KBM-7 (cell line): ENCODE results near the gene SH3YL1.

Experiments used
- DNase-seq: peaks from one replicate; pipeline ENCODE4 v3.0.0-alpha.2; 2015
- in situ Hi-C: fragments of 300-500 bp; cut with MboI; formaldehyde crosslinking; loops from 2 replicates; pipeline ENCODE4 v1.14.3; 2020; ENCODE audit warnings: low sequenced_read_pairs, low pct_unique_long_range_greater_than_20kb, mixed read lengths

The SH3YL1 gene

GRCh38 chr2:263774-264492, at the start of gene SH3YL1:
Gene SH3YL1 (minus strand): TSS chr2:264032. CDS start chr2:263984, 48 bp downstream.
- DNase-seq: no peak

GRCh38 chr2:310994-311393, 47.2 kb upstream of the SH3YL1 start:
- no peak for DNase-seq
- in situ Hi-C loops: no loop called here

More at GRCh38 chr2:263774-264492, at the start of gene SH3YL1:
- in situ Hi-C loops: no loop called here

GRCh38 chr2:309954-310510, 46.2 kb upstream of the SH3YL1 start:
- in situ Hi-C loops: no loop called here
- no peak for DNase-seq

GRCh38 chr2:309148-309953, 45.5 kb upstream of the SH3YL1 start:
- in situ Hi-C loops: no loop called here
- no peak for DNase-seq

GRCh38 chr2:305366-305765, 41.5 kb upstream of the SH3YL1 start:
- in situ Hi-C loops: no loop called here
- DNase-seq: no peak

- in situ Hi-C loops: no loop called here
- DNase-seq: no peak
Measured at GRCh38 chr2:296354-296753, 32.5 kb upstream of the SH3YL1 start.

GRCh38 chr2:295090-295489, 31.3 kb upstream of the SH3YL1 start:
- in situ Hi-C loops: no loop called here
- DNase-seq: no peak

- DNase-seq: peak; percentile 79
- in situ Hi-C loops: no loop called here
Measured at GRCh38 chr2:290090-290722, 26.4 kb upstream of the SH3YL1 start.

GRCh38 chr2:289362-290089, 25.7 kb upstream of the SH3YL1 start:
- DNase-seq: peak; percentile 25
- in situ Hi-C loops: no loop called here

GRCh38 chr2:288758-289361, 25.0 kb upstream of the SH3YL1 start:
- in situ Hi-C loops: no loop called here
- DNase-seq: no peak

- DNase-seq: no peak
- in situ Hi-C loops: no loop called here
Measured at GRCh38 chr2:287911-288757, 24.3 kb upstream of the SH3YL1 start, which contains the start of gene ALKAL2. Gene ALKAL2 (minus strand): TSS chr2:288091. CDS start chr2:287835, 256 bp downstream.

GRCh38 chr2:287471-287885, 23.6 kb upstream of the SH3YL1 start:
- in situ Hi-C loops: no loop called here
- no peak for DNase-seq

- in situ Hi-C loops: no loop called here
- DNase-seq: no peak
Measured at GRCh38 chr2:286774-287392, 23.1 kb upstream of the SH3YL1 start.

- in situ Hi-C loops: no loop called here
- DNase-seq: no peak
Measured at GRCh38 chr2:286035-286434, 22.2 kb upstream of the SH3YL1 start.

- in situ Hi-C loops: no loop called here
- no peak for DNase-seq
Measured at GRCh38 chr2:285531-285930, 21.7 kb upstream of the SH3YL1 start.

- in situ Hi-C loops: no loop called here
- no peak for DNase-seq
Measured at GRCh38 chr2:284896-285492, 21.2 kb upstream of the SH3YL1 start.
